ENCODE results near the gene MSH5. TPM values are rescaled to one million over a fixed set of nuclear protein-coding genes. Genes with fewer than 3 reads are reported as not detected.

The MSH5 gene
- total and polyA plus RNA-seq, 9 of the 15 experiments (the other 6 are each of a cell fraction or from before 2014, with no cell fraction given), result 12.5 to 104 (median 46.6) TPM

DNA sequence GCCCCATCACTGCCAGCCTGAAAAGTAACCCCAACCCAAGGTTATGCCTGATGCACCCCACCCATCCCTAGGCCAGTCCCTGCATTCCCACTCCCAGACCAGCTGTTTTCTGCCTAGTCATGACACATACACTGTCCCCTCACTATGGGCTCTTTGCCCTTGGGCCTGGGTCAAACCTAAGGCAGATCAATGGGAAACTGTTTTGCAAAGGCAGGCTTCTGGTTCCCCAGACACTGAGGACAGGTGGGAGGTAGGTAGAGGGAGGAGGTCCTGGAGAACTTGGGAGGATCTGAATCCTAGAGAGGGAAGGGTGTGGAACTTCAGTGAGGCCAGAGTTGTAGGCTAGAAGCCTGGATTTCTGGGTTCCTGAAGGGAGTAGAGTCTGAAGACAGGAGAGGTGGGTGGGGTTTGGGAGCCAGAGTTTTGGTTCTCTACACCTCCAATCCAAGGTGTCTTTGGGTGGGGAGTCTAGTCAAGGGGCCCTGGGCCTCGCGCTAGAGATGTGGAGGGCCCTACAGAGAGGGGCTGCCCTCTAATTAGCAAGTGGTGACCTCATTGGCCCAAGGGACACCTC lies 5.5 kb upstream of the MSH5 start (continued):
- TF ChIP-seq, protein P1, sequence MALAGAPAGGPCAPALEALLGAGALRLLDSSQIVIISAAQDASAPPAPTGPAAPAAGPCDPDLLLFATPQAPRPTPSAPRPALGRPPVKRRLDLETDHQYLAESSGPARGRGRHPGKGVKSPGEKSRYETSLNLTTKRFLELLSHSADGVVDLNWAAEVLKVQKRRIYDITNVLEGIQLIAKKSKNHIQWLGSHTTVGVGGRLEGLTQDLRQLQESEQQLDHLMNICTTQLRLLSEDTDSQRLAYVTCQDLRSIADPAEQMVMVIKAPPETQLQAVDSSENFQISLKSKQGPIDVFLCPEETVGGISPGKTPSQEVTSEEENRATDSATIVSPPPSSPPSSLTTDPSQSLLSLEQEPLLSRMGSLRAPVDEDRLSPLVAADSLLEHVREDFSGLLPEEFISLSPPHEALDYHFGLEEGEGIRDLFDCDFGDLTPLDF (CRISPR knock-in tag; IDR thresholded peaks at IDR 0.05), result peak; percentile 70; the same call in 1 of the 2 replicates
- TF ChIP-seq HNRNPLL (IDR thresholded peaks at IDR 0.05; ENCODE audit: low read depth, low read length, poor library complexity, severe bottlenecking) (peak; percentile 12), XRCC5 (IDR thresholded peaks at IDR 0.05; ENCODE audit: low read depth, low read length) (peak; percentile 63; the same call in 1 of the 2 replicates), ARHGAP35 (IDR thresholded peaks at IDR 0.05; ENCODE audit: partially characterized antibody) (peak; percentile 66), MXI1 (IDR thresholded peaks at IDR 0.05; ENCODE audit: low read depth, low read length) (no peak), KLF1 (tag; IDR thresholded peaks at IDR 0.05) (no peak; the same call in 1 of the 2 replicates), NR4A1 (CRISPR knock-in tag; IDR thresholded peaks at IDR 0.05) (no peak), NR4A1 (tag; IDR thresholded peaks at IDR 0.05) (peak; percentile 37; the same call in 1 of the 2 replicates), SMARCA5 (IDR thresholded peaks at IDR 0.05) (peak; percentile 44; the same call in 1 of the 2 replicates), ZNF584 (CRISPR knock-in tag; IDR thresholded peaks at IDR 0.05; ENCODE audit: low read depth) (no peak), SIN3B (IDR thresholded peaks at IDR 0.05; ENCODE audit: low read depth) (no peak), MAFF (IDR thresholded peaks at IDR 0.05; ENCODE audit: low read length) (peak; percentile 63), POU5F1 (IDR thresholded peaks at IDR 0.05; ENCODE audit: borderline replicate concordance, low read depth, low read length, partially characterized antibody) (peak; percentile 28)
- TF ChIP-seq, protein P2, sequence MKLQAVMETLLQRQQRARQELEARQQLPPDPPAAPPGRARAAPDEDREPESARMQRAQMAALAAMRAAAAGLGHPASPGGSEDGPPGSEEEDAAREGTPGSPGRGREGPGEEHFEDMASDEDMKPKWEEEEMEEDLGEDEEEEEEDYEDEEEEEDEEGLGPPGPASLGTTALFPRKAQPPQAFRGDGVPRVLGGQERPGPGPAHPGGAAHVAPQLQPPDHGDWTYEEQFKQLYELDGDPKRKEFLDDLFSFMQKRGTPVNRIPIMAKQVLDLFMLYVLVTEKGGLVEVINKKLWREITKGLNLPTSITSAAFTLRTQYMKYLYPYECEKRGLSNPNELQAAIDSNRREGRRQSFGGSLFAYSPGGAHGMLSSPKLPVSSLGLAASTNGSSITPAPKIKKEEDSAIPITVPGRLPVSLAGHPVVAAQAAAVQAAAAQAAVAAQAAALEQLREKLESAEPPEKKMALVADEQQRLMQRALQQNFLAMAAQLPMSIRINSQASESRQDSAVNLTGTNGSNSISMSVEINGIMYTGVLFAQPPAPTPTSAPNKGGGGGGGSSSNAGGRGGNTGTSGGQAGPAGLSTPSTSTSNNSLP (IDR thresholded peaks at IDR 0.05; ENCODE audit: borderline replicate concordance, low read depth, low read length), result no peak
- TF ChIP-seq, protein P3, sequence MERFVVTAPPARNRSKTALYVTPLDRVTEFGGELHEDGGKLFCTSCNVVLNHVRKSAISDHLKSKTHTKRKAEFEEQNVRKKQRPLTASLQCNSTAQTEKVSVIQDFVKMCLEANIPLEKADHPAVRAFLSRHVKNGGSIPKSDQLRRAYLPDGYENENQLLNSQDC (CRISPR knock-in tag; IDR thresholded peaks at IDR 0.05), result 0 out of 2 replicates have a peak, but pooled peaks have one; percentile 24
- TF ChIP-seq, protein P4, sequence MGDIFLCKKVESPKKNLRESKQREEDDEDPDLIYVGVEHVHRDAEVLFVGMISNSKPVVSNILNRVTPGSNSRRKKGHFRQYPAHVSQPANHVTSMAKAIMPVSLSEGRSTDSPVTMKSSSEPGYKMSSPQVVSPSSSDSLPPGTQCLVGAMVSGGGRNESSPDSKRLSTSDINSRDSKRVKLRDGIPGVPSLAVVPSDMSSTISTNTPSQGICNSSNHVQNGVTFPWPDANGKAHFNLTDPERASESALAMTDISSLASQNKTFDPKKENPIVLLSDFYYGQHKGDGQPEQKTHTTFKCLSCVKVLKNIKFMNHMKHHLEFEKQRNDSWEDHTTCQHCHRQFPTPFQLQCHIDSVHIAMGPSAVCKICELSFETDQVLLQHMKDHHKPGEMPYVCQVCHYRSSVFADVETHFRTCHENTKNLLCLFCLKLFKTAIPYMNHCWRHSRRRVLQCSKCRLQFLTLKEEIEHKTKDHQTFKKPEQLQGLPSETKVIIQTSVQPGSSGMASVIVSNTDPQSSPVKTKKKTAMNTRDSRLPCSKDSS (IDR thresholded peaks at IDR 0.05; ENCODE audit: low read depth, partially characterized antibody), result peak; percentile 38
- TF ChIP-seq, protein P5, sequence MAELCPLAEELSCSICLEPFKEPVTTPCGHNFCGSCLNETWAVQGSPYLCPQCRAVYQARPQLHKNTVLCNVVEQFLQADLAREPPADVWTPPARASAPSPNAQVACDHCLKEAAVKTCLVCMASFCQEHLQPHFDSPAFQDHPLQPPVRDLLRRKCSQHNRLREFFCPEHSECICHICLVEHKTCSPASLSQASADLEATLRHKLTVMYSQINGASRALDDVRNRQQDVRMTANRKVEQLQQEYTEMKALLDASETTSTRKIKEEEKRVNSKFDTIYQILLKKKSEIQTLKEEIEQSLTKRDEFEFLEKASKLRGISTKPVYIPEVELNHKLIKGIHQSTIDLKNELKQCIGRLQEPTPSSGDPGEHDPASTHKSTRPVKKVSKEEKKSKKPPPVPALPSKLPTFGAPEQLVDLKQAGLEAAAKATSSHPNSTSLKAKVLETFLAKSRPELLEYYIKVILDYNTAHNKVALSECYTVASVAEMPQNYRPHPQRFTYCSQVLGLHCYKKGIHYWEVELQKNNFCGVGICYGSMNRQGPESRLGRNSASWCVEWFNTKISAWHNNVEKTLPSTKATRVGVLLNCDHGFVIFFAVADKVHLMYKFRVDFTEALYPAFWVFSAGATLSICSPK (IDR thresholded peaks at IDR 0.05; ENCODE audit: borderline replicate concordance), result peak; percentile 56; the same call in 1 of the 2 replicates
